ENCODE data around the gene DNAJB6.
"Not testable (repeated sequence)": the region's sequence is repeated elsewhere in the genome, so short reads cannot be mapped to it uniquely, and the experiment has no call there.

Gene DNAJB6

DNA sequence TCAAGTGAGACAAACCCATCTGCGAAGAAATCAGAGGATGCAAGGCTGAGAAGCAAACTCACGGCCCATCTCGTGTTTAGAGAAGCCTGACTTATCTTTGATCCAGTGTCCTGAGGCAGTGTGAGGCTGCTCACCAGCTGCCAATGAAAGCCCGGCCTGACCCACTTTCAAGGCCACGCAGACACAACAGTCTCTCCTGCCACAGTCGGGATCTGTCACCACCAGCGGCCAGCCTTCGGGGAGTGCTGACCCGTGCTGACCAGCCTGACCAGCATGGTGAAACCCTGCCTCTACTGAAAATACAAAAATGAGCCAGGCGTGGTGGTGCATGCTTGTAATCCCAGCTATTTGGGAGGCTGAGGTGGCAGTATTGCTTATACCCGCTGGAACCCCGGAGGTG lies 7.4 kb upstream of the DNAJB6 start:
- DNase-seq = no peak

GRCh38 chr7:157330567-157330966 lies 6.2 kb upstream of the DNAJB6 start:
- DNase-seq = not testable (repeated sequence)

- DNase-seq = not testable (repeated sequence)
Measured at GRCh38 chr7:157331049-157331448, 5.8 kb upstream of the DNAJB6 start.

DNA sequence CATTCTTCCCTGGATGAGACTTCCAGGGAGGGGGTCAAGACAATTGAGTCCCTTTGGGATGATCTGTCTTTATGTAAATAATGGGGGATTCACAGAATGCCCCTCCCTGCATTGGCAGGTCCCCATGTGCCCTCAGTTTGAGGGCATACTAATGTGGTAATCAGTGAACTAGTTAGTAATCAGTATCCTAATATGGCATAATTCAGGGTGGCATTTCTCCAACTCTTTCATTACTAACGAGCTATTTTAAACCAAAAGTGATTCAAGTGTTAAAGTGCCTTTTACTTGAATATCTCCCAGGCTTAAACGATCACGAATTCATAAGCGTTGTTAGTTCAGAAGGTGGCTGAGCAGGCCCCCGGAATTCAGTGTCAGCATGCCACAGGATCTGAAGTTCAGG lies 1.6 kb upstream of the DNAJB6 start:
- DNase-seq = no peak

- no peak for DNase-seq
Measured at GRCh38 chr7:157335991-157336382, 817 bp upstream of the DNAJB6 start.

GRCh38 chr7:157337316-157338149 lies 729 bp downstream of the DNAJB6 start:
- peak; percentile 46 for DNase-seq

DNA sequence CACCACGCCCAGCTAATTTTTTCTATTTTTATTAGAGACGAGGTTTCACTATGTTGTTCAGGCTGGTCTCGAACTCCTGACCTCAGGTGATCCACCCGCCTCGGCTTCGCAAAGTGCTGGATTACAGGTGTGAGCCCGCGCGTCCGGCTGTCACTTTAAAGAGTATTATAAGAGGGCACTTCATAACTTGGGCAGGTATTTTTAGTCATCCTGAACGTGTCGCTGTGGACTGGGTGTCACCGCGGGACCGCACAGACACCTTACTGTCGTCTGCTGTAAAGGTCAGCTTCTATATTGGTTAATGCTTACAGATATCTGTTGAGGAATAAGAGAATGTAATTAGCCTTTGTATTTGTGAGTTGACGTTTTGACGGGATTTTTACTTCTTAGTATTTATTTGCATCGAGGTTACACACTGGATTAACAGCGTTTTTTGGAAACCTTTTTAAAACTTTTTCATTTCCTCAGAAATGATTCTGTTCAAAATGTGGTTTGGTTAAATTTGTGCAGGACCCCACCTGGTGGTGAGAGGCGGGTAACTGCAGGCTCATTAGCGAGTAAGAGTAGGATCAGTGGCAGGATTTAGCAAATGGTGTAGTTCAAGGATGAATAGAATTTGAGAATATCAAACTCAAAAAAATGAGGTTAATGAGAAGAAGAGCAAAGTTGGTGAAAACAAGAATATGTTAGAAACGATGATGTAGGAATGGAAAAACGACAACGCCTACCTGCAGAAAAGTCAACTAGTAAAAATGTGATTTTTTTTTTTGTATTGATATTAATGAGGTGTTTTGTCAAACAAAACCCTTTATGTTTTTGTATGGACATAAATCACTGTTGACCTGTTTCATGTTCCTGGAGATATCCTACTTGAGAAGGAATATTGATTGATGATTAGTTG lies 3.2 kb downstream of the DNAJB6 start:
- DNase-seq = peak; percentile 3

DNA sequence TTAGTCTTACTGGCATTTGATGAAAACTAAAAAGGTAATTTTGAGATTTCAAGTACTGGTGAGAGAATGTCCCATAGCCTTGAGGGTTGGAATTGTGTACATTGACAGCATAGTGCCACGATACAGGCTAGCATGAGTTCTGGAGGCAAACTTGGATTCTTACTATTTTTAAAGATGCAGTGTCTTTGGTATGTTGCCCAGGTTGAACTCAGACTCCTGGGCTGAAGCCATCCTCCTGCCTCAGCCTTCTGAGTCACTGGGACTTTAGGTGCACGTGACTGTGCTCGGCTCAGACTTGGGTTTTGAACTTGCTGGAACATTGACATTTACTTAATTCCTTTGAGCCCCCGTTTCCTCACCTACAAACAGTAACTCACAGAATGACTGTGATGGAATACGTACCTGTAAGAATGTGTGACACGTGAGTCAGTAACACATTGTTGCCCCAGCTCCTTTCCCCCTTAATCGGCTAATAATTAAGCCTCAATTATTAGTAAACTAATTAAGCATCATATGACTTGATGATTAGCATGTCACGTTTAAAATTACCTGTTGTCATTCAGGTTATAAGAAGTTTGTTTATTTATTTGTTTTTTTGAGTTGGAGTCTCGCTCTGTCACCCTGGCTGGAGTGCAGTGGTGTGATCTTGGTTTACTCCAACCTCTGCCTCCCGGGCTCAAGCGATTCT lies 10.6 kb downstream of the DNAJB6 start:
- DNase-seq = no peak

DNA sequence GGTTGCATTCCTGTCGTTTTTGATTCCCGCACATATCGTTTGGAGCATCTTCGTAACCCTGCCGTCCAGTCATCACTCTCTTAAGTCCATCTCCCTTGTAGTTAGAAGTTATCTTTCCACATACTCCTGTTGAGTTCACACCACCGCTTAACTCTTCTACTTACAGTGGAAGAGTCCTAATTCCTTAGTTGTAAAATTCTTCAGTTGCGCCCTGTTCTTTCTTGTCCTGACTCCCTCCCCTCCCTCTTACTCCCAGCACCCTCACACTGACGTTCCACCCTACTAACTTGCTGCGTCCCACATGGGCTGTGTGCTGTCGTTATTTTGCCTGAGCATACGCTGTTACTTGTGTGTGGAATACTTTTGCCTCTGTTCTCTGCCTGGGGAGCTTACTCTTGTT lies 11.7 kb downstream of the DNAJB6 start:
- DNase-seq = no peak

DNA sequence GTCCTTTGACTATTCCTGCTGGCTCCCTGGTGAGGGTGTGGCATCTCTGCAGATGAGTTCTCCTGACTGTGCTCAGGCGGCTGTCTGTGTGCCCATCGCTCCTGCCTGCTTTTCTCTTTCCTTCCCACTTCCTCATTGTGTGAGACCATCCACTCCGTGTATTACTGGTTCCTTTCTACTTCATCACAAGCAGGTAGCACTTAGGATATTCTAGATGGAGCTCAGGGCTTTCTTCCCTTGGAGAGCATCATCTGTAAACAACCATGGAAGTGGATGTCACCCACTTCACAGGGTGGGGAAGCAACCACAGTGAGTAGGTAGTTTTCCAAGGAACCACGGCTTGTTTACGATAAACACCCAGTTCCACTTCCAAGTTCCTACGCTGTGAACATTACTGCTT lies 15.7 kb downstream of the DNAJB6 start:
- DNase-seq = no peak

DNA sequence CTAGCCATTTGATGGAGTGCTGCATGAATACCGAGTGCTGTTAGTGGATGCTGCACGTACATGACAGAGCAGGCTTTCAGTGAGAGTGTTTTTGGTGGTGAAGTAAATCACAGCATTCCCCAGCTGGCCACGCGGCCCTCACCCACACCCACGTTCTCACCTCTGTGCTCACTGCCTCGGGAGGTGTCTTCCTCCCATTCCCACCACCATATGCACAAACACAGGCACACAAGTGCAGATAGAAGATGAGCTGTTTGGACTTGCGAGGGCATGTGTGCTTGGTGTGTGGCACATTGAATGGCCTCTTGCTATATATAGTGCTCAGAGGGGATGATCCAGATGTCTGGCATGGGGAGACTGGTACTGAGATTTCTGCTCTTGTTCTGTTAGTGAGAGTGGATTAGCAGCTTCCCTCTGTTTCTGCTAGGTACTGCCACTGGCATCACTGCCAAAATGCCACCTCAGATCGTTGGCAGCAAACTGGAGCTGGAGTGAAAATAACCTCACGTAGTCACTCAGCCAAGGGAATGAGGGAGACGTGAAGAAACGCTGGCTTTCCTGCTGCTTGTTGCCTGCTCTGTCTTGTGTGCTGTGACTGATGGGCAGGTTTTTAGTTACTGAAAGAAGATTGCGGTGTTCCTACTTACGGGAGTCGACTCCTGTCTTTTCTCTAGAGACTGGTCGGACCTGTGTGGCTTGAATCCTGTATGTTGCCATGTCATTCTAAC lies 19.1 kb downstream of the DNAJB6 start:
- DNase-seq = no peak

DNA sequence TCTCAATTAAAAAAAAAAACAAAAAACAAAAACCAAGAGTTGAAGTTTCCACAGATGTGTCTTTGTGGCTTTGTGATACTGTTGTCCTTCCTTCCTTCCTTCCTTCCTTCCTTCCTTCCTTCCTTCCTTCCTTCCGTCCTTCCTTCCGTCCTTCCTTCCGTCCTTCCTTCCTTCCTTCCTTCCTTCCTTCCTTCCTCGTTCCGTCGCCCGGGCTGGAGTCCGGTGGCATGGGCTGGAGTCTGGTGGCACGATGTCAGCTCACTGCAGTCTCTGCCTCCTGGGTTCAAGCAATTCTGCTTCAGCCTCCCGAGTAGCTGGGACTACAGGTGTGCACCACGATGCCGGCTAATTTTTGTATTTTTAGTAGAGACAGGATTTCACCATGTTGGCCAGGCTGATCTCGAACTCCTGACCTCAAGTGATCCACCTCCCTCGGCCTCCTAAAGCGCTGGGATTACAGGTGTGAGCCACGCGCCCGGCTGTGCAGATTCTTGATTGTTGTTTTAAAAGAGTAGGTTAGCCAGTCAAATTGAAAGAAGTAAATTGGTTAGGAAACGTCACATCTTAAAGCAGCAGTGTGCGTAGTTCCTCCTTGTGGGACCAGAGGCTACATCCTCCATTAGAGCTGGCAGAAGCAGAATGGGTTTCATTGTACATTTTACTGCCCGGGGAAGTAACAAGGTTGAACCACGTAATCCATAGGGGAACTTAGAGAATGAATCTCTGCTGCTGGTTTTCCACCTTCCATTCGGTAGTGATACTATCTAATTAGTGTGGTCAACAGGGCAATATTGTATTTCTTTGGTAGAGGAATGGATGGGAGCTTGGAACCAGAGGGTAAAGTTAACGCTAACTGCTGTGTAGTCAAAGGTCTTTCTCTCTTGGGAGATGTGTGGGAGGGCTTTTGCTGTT lies 20.6 kb downstream of the DNAJB6 start:
- DNase-seq = no peak

GRCh38 chr7:157358041-157358752 lies 21.4 kb downstream of the DNAJB6 start:
- no peak for DNase-seq

DNA sequence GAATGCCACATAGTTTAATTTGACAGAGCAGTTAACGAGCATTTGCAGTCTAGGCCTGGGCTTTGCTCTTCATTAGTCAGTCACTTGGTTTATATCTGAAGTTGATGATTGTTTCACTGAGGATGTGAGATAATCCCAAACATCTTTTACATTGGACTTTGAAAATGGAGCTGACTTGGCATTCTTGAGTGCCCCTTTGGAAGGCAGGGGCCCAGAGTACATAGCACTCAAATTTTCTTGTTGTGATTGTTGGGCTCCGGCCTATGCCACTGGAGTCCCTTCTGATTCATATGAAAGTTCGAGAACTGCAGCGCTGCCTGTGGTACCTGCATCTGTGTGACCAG lies 21.9 kb downstream of the DNAJB6 start:
- no peak for DNase-seq

DNA sequence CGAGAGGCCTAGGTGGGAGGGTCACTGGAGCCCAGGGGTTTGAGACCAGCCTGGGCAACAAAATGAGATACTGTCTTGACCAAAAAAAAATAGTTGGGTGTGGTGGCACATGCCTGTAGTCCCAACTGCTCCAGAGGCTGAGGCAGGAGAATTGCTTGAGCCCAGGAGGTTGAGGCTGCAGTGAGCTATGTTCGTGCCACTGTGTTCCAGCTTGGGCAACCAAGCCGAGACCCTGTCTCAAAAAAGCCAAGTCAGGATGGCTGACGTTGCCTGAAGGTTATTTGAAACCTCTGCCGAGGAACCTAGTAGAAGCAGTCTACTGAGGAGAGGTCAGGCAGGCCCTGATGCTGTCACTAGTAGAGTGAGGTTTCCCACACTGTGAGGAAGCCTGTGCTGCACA lies 22.8 kb downstream of the DNAJB6 start:
- no peak for DNase-seq

- no peak for DNase-seq
Measured at GRCh38 chr7:157360483-157361025, 23.8 kb downstream of the DNAJB6 start.

DNA sequence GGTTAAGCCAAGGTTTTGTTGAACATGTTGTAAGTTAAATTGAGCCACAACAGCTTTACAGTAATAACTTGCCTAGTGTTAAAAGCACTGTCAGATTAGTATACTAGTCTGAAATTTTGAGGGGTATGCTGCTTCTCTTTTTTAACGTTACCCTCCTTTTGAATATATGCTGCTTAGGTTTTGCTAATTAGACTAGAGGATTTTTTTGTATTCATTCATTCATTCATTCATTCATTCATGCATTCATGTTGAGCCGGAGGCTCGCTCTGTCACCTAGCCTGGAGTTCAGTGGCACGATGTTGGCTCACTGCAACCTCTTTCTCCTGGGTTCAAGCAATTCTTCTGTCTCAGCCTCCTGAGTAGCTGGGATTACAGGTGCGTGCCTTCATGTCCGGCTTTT lies 24.7 kb downstream of the DNAJB6 start:
- no peak for DNase-seq

- DNase-seq = no peak
Measured at GRCh38 chr7:157362729-157363128, 25.9 kb downstream of the DNAJB6 start.

DNA sequence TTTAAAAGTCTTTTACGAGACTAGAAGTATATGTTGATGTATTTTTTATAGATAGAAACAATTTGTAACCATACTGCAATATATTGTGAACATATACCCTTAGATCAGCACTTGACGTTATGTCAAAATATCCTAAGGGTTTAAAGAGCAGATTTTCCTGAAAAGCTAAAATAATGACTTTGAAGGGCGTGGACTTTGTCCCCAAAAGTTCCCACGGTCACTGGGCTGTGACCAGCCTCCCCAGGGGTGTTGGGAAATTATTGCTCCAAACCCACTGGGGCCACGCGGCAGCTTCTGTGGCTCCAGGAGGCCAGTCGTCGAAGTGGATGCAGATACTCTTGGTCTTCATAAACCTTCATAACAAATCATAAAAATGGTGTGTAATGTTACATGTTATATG lies 29.9 kb downstream of the DNAJB6 start:
- DNase-seq = no peak

DNA sequence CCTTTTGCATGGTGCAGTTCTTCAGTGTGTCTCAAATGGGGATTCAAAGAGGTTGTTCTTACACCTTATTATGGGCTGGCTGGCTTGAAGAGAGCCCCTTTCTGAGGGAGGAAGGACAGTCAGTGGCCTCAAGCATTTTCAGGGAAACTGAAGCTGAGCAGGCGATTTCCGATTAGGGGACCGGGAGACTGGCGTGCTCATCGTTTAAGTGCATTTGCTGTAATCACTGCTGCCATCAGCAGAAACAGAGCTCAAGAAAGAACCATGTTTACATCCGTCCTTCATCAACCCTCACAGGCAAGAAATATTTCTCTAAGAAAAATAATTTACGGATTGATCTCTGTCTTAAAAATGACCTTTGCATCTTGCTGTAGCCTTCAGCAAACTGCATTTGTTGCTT lies 32.2 kb downstream of the DNAJB6 start:
- DNase-seq = no peak

DNA sequence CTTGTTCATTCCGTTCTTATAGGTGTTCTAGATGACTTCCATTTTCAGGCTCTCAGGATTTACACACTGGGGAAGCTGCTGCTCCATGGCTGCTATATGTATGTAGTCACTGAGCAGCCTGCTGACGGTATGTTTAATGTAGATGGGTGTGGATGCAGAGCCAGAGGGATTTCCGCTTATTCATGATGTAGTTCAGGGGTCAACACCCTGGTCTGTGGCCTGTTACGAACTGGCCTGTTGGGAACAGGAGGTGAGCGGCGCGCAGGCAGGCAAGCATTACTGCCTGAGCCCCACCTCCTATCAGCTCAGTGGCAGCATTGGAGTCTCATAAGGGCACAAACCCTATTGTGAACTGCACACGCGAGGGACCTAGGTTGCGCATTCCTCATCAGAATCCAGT lies 33.9 kb downstream of the DNAJB6 start:
- no peak for DNase-seq

Measured in GOT3 (cell line).